Erythroblast (primary cell): ENCODE measurements around the gene SECTM1.
A peak's percentile ranks its signal among the peaks of the same experiment; 100 is the strongest.

Experiments
- DNase-seq, 2 experiments: peaks; one replicate each; lab custom pipeline; 2025; lab: John Stamatoyannopoulos, UW
- GATA1 ChIP-seq: IDR thresholded peaks from 2 replicates; pipeline ENCODE4 v1.6.1; 2011; ENCODE audit warnings: low read depth, mild to moderate bottlenecking, control low read depth, low read length, moderate library complexity
- POLR2A ChIP-seq: IDR thresholded peaks from 2 replicates; pipeline ENCODE4 v1.6.1; 2011; ENCODE audit warnings: mild to moderate bottlenecking, low read length

The SECTM1 gene

DNA sequence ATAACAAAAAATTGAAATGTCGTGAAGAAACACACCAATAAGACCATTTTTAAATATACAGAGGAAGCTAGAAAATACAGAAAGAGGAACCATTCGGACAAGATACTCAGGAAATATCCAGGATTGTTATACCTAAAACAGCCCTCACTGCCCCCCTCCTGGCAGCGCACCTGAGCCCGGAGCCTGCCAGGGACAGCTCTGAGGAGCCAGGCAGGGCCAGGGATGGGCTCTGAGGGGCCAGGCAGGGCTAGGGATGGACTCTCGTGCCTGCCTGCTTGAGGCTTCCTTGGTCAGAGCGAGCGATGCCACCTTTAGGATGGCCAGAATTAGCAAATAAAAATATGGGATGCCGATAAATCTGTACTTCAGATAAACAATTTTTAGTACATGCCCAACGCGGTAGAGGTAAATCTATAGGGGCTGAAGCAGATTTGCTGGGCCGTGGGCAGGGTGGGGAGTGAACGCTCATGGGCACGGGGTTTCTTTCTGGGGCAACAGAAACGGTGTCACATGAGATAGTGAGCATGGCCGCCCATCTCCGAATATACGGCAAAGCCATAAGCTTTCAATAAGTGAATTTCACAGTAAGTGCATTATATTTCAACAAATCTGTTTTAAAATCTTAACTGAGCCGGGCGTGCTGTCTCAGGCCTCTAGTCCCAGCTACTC is 41.9 kb downstream of the SECTM1 start:
- no peak for DNase-seq
- TF ChIP-seq POLR2A (no peak), GATA1 (no peak)

DNA sequence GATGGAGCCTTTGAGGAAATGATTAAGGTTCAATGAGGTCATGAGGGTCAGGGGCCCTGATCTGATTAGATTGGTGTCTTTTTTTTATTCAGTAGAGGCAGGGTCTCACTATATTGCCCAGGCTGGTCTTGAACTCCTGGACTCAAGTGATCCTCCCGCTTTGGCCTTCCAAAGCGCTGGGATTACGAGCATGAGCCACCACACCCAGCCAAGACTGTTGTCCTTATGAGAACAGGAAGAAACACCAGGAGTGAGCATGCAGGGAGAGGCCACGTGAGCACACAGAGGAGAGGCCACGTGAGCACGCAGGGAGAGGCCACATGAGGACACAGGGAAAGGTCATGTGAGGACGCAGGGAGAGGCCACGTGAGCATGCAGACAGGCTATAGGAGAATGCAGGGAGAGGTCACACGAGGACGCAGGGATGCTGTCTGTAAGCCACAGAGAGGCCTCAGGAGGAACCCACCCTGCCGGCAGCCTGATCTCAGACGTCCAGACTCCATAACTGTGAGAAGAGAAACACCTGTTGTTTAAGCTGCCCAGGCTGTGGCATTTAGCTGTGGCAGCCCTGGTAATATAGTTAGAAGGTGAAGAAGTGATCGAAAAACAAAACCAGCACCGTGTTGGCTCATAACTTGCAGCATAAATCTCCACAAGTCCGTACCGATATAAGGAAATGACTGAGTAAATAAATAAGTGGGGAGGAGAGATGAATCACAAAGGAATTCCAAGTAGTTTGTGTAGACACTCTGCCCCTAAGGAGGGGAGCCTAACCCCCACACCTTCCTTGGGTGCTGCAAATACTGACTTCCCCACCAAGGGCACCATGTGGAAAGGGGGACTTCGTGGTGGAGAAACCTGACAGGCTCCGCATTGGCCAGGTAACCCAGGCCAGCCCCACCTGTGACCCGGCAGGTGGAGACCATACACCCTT is 45.4 kb downstream of the SECTM1 start:
- peak; percentile 59 to 66 for DNase-seq
- TF ChIP-seq POLR2A, result no peak
- TF ChIP-seq GATA1, result no peak

DNA sequence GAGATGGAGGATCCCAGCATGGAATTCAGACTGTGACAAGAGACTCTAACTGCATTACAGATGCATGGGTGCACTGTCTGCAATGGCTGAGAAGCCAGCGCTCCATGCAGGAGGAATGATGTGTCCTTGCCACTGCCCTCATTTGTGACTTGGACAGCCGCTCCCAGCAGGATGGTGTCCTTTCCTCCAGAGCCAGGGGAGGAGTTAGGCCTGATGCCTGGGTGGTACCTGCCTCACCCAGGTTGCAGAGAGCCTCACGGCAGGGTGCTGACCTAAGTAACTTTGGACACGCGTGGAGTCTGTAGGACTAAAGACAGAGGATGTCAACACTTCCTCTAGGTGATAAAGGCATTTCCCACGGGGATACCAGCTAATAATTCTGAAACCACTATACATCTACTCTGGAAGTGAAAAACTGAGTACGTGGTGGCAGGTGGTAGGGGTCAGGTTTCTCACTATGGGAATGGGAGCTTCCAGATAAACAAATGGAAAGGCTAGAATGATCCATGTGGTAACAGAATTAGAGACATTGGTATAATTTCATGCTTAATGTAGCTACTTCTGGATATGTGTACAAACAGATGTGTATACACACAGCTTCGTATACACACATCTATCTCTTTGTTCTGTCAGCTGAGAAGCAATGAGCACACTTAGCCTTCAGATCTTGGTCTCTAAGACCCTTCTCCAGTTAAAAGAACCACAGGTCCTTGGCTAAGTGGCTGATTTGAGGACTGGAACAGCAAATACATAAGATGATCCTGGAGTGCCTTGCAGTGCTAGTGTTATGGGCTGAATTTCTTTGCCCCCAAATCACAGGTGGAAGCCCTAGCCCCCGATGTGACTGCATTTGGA is 46.3 kb downstream of the SECTM1 start:
- TF ChIP-seq POLR2A (no peak), GATA1 (no peak)
- DNase-seq, result no peak

DNA sequence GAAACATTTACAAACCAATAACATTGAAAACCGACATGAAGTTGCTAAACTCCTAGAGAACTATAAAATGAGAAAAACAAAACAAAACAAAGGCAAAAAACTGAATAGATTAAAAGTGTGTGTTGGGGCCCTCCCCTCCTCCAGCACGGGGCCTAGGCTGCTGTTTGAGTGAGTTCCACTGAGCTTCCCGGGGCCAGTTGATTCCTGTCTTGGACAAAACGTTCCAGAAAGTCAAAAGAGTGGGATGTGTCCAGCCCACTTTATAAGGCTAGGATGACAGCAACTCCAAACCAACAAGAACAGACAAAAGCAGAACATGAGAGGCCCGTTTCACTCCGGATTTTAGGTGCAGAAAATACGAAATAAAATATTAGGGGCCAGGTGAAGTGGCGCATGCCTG is 48.4 kb downstream of the SECTM1 start:
- TF ChIP-seq GATA1 (no peak), POLR2A (no peak)
- no peak for DNase-seq

DNA sequence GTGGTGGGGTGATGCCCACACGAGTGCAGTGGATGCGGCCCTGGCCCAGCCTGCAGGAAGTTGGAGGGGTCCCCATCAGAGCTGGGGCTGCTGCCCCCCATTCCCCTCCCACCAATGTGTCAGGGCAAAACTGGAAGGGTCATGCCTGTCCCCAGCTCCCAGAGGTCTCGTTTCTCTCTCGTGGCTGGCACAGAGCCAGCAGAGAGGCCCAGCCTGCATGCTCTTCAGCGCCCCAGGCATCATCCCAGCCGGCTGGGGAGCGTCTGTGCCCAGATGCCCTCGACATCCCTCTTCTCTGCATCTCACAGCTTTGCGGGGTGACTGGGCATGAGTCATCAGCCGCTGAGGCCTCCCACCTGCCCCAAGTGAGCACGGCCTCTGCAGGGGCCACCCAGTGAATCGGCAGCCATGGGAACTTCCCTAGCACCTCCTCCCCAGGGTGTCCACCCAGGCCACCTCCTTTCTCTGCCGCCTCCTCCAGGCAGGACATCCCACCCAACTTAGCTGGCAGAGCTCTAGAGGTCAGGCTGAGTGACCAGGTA is 50.3 kb downstream of the SECTM1 start:
- no peak for TF ChIP-seq GATA1
- TF ChIP-seq POLR2A, result no peak
- DNase-seq, result peak; percentile 31 to 56

DNA sequence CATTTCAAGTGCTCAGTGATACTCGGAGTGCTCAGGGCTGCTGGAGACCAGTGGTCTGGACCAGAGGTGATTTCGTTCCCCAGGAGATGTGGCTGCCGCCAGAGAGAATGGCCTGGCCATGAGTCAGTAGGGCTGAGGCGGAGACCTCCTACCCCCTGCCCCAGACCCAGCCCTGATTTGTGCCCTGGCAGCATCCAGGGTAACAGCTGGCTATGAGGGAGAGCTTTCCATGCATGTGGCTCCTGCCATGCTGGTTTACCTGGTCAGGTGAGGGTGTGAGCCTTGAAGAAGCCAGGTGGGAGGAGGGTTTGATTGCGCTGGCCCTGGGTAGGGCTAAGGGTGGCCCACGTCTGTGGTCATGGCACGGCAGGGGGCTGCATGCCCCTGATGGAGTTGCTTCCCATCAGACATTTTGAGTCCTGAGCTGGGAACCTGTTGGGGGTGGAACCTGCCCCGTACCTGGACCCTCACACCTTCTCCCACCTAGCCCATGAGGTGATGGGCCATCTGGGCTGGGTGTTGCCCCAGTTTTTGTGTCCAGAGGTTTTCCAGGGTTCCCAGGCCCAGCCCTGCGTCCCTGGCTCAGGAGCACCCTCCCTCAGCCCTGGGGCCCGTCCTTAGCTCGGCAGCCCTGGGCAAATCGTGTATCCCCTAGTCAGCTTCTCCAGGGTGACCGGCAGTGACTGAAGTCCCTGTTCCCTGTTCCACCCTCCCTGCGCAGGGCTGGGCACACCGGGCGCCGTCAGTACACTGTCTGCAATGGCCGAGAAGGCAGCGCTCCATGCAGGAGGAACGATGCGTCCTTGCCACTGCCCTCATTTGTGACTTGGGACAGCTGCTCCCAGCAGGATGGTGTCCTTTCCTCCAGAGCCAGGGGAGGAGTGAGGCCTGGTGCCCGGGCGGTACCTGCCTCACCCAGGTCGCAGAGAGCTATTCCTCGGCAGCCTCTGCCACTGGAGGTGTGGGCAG is 51.0 kb downstream of the SECTM1 start:
- no peak for DNase-seq

DNA sequence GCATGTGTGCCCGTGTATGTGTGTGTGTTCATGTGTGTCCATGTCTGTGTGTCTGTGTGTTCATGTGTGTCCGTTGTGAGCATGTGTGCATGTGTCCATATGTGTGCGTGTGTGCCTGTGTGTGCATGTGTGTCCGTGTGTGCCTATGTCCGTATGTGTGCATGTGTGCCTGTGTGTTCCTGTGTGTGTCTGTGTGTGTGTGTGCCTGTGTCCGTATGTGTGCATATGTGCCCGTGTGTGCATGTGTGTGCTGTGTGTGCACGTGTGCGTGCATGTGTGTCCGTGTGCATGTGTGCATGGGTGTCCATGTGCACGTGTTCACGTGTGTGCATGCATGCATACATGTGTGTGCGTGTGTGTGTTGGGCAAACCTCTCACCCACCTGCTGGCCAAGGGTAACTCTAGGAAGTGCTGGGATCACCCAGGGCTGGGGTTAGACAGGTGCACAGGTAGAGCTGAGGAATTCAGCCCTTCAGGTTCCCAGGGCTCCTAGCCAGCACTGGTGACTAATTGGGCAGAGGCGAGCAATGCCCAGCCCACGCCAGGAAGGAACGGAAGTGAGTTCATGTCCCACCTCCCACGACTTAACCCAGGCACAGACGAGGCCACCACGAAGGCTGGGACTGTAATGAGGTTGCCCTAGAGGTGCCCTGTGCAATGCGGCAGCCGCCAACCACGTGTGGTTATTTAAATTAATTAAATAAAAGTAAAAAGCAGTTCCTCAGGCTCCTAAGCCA is 51.9 kb downstream of the SECTM1 start:
- TF ChIP-seq POLR2A, result no peak
- no peak for TF ChIP-seq GATA1
- no peak for DNase-seq

More for the DNA sequence above, 51.0 kb downstream of the SECTM1 start:
- no peak for TF ChIP-seq POLR2A
- TF ChIP-seq GATA1, result no peak

DNA sequence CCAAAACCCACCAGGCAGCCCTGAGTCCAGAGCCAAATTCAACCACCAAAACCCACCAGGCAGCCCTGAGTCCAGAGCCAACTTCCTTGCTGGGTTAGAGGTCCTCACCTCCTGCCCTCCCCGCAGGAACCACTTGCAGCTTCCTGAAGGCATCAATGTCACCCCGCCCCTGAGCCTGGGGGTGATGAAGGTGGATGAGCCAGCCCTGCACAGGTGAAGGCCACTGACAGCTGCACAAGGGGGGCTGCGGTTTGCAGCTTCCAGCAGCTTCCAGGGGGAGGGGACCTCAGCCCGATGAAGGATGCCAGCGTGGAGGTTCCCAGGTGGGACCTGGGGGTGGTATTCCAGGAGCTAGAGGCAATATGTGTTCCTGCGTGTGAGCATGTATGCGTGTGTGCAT is 52.5 kb downstream of the SECTM1 start:
- DNase-seq, result no peak
- no peak for TF ChIP-seq GATA1

DNA sequence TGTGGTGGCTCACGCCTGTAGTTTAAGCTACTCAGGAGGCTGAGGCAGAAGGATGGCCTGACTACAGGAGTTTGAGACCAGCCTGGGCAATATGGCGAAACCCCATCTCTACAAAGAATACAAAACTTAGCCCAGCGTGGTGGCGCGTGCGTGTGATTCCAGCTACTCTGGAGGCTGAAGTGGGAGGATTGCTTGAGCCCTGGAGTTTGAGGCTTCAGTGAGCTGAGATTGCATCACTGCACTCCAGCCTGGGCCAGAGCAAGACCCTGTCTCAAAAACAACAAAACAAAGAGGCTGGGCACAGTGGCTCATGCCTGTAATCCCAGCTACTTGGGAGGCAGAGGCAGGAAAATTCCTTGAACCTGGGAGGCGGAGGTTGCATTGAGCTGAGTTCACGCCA is 53.0 kb downstream of the SECTM1 start:
- DNase-seq, result no peak
- TF ChIP-seq POLR2A (no peak), GATA1 (no peak)

DNA sequence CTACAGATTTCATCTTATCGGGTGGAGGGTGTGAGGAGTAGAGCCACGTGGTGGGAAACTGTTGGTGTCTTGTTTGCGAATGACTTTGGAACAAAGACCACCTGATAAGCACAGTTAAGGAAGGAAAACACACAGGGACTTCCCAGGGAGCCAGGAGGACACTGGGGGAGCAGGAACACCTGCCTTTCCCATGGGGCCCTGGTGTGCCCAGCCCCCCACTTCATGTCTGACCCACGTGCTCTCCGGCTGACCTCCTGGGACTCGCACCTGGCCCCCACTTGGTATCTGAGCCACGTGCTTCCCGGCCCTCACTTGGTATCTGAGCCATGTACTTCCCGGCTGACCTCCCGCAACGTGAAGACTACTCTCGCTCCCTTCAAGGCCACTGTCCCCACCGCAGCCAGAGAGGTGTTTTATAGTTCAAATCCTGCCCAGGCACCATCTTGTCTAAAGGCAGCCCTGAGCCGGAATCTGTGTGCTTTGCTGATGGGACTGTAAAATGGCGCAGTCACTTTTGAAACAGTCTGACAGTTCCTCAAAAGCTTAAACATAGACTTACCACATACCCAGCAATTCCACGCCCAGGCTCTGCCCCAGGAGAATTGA is 54.7 kb downstream of the SECTM1 start:
- no peak for DNase-seq
- TF ChIP-seq POLR2A, result no peak
- no peak for TF ChIP-seq GATA1

DNA sequence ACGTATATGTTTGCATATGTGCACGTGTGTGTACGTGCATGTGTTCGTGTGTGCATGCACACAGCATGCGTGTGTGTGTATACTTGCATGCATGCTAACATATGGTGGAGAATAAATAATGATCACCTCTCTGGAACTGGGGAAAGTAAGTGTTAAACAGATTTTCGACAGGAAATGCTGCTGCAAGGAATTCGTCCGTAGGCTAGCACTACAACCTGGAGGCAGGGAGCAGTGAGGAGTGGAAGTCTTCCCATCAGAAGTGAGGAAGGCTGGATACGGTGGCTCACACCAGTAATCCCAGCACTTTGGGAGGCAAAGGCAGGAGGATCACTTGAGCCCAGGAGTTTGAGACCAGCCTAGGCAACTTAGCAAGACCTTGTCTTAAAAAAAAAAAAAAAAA is 55.3 kb downstream of the SECTM1 start:
- DNase-seq, result no peak
- TF ChIP-seq GATA1 (no peak), POLR2A (no peak)
